Transverse colon (tissue), 4 donors: ENCODE data around the gene PAQR6. TPM values are rescaled to one million over a fixed set of nuclear protein-coding genes. Genes with fewer than 3 reads are reported as not detected.

Experiments used
- DNase-seq: peaks from one replicate; pipeline ENCODE4 v3.0.0-alpha.2; 2019
- H3K27ac ChIP-seq, 4 donors: fragments of 200-600 bp; sonication (generic); 2 replicates each; pipeline ENCODE4 v1.5.1; 2016 to 2018; ENCODE audit warnings: inconsistent platforms in 4 of 4
- H3K27me3 ChIP-seq: fragments of 200-600 bp; sonication (generic); 2 replicates; pipeline ENCODE4 v1.5.1; 2017; ENCODE audit warnings: inconsistent platforms
- H3K36me3 ChIP-seq, 4 donors: fragments of 200-600 bp; sonication (generic); 2 replicates each; pipeline ENCODE4 v1.5.1; 2017 to 2019; ENCODE audit warnings: inconsistent platforms in 4 of 4
- H3K4me1 ChIP-seq, 4 donors: fragments of 200-600 bp; sonication (generic); 2 replicates each; pipeline ENCODE4 v1.5.1; 2017 to 2020; ENCODE audit warnings: inconsistent platforms in 4 of 4
- H3K4me3 ChIP-seq, 4 donors: fragments of 200-600 bp; sonication (generic); 1 replicate in 1 of 4; 2 replicates in 3 of 4; pipeline versions ENCODE4 v1.5.1 to v1.6.1; 2017 to 2019; ENCODE audit warnings: inconsistent platforms in 4 of 4
- H3K9me3 ChIP-seq, 2 donors: fragments of 200-600 bp; sonication (generic); 2 replicates each; pipeline ENCODE4 v1.5.1; 2017 to 2019; ENCODE audit warnings: inconsistent platforms in 2 of 2
- EP300 ChIP-seq: sonication (generic); formaldehyde crosslinking; IDR thresholded peaks from one replicate; pipeline ENCODE4 v1.6.1; 2017; ENCODE audit warnings: antibody characterized with exemption, low read depth
- POLR2A ChIP-seq: fragments of 450-650 bp; IDR thresholded peaks from one replicate; pipeline ENCODE4 v1.6.1; 2016; ENCODE audit warnings: antibody characterized with exemption, mild to moderate bottlenecking, moderate library complexity
- POLR2AphosphoS5 ChIP-seq, 3 donors: sonication (generic); formaldehyde crosslinking; IDR thresholded peaks; one replicate each; pipeline ENCODE4 v1.6.1; 2016; ENCODE audit warnings: antibody characterized with exemption in 3 of 3
- whole genome bisulfite sequencing, 2 donors: methylation state at CpG; one replicate each; pipeline ENCODE4 v1.1.5; 2018; ENCODE audit warnings: low coverage in 1 of 2; 5-methylcytosine and 5-hydroxymethylcytosine counted together
- in situ Hi-C, 4 donors: fragments of 200-750 bp; cut with MboI; loops; one replicate each; pipeline versions ENCODE4 v1.15.0 to v1.15.1; 2017; ENCODE audit warnings: low sequenced_read_pairs in 3 of 4, low pct_ligation_motif_present in 1 of 4, low pct_unique_long_range_greater_than_20kb in 1 of 4
- intact Hi-C: fragments of 100-400 bp; cut with DNase I; formaldehyde crosslinking; loops from one replicate; pipeline ENCODE4 v1.15.1; 2023; ENCODE audit warnings: low total_unique reads
- total RNA-seq, 4 donors: library from RNA; depleted of rRNA; stranded (reverse); fragments of >200 nt; gene quantifications; one replicate each; pipeline ENCODE4 v1.1.0, GENCODE V29; 2016
- TF ChIP-seq, protein P1 (sequence below), 5 experiments: fragments of 200-600 bp in 3 of 5; fragments of 450-650 bp in 2 of 5; sonication (generic) in 3 of 5; IDR thresholded peaks; 1 replicate in 2 of 5; 2 replicates in 3 of 5; pipeline ENCODE4 v1.5.1; 2016 to 2017; ENCODE audit warnings: antibody characterized with exemption in 5 of 5, inconsistent platforms in 3 of 5, mild to moderate bottlenecking in 2 of 5, moderate library complexity in 1 of 5

The PAQR6 gene
- total RNA-seq, 4 donors from 2014 or later = 1.7 to 3.1 TPM; not detected in 2

DNA sequence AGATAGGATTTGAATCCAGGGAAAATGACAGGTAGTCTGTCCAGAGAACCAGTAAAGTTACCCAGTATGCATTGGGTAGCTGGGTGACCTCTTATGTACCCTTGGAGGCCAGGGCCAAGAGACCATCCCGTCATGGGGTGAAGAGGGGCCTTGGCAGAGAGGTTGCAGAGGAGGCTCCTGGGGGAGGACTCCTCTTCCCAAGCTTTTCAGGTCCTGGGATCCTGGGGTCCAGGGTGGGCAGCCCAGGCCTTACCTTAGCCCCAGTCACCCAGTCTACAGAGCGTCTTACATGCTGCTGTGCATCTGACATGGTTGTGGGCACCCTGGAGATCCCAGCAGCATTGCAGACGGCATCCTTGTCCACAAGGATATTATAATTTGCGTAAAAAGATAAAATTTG is 21.1 kb downstream of the PAQR6 start:
- Histone ChIP-seq H3K4me1 (peaks cover 0 to 10% (median 4%) of the 10 kb centered on the region in 4 donors), H3K9me3 (no peaks in the 10 kb centered on the region), H3K4me3 (no peak overlapping the region), H3K27ac (peak overlapping the region in 1 of 4 donors; percentile 15), H3K36me3 (peaks cover 0 to 22% (median 1%) of the 10 kb centered on the region in 4 donors), H3K27me3 (no peaks in the 10 kb centered on the region)
- intact Hi-C loops = no loop called here
- no peak for DNase-seq
- 89% methylated on average over 4 of the region's 4 CpGs; no CpG with 5 or more reads in 1 of the 2 donors for WGBS, 2 donors
- in situ Hi-C loops = loop anchor here in 3 of 4 donors (5.0 to 10.0 kb wide), 3 partner anchors 79 to 134 kb away; no protein-coding TSS in a partner anchor
- TF ChIP-seq POLR2AphosphoS5 (IDR thresholded peaks at IDR 0.05) (no peak), EP300 (no peak), POLR2A (no peak)
- TF ChIP-seq, protein P1, sequence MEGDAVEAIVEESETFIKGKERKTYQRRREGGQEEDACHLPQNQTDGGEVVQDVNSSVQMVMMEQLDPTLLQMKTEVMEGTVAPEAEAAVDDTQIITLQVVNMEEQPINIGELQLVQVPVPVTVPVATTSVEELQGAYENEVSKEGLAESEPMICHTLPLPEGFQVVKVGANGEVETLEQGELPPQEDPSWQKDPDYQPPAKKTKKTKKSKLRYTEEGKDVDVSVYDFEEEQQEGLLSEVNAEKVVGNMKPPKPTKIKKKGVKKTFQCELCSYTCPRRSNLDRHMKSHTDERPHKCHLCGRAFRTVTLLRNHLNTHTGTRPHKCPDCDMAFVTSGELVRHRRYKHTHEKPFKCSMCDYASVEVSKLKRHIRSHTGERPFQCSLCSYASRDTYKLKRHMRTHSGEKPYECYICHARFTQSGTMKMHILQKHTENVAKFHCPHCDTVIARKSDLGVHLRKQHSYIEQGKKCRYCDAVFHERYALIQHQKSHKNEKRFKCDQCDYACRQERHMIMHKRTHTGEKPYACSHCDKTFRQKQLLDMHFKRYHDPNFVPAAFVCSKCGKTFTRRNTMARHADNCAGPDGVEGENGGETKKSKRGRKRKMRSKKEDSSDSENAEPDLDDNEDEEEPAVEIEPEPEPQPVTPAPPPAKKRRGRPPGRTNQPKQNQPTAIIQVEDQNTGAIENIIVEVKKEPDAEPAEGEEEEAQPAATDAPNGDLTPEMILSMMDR (IDR thresholded peaks at IDR 0.05) = no peak

DNA sequence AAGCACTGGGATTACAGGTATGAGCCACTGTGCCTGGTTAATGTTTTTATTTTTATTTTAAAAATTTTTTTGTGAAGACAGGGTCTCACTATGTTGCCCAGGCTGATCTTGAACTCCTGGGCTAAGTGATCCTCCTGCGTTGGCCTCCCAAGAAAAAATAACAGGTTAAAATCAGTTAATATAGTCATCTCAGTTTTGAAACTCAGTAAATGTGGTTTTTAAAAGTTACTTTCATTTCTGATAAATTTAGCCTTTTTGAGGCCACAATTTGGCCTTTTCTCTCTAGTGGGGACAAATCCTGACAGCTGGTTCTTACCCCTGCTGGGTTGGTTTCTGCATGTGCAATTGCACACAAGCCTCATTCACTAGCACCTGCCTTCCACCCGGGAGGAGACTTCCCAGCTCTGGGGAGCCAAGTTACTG is 21.7 kb downstream of the PAQR6 start:
- Histone ChIP-seq H3K36me3 (peaks cover 0 to 25% (median 4%) of the 10 kb centered on the region in 4 donors), H3K9me3 (no peaks in the 10 kb centered on the region), H3K27ac (peak overlapping the region in 3 of 4 donors; percentile 15 to 47 (median 30)), H3K4me1 (peaks cover 0 to 10% (median 4%) of the 10 kb centered on the region in 4 donors), H3K27me3 (no peaks in the 10 kb centered on the region), H3K4me3 (no peak overlapping the region)
- WGBS, 2 donors = 60 to 79% methylated on average over 1 to 2 of the region's 2 CpGs
- intact Hi-C loops = no loop called here
- in situ Hi-C loops = loop anchor here in 3 of 4 donors (5.0 to 10.0 kb wide), 3 partner anchors 79 to 134 kb away; no protein-coding TSS in a partner anchor
- no peak for TF ChIP-seq POLR2AphosphoS5 (IDR thresholded peaks at IDR 0.05)
- TF ChIP-seq POLR2A = no peak
- TF ChIP-seq EP300 = no peak
- no peak for DNase-seq

DNA sequence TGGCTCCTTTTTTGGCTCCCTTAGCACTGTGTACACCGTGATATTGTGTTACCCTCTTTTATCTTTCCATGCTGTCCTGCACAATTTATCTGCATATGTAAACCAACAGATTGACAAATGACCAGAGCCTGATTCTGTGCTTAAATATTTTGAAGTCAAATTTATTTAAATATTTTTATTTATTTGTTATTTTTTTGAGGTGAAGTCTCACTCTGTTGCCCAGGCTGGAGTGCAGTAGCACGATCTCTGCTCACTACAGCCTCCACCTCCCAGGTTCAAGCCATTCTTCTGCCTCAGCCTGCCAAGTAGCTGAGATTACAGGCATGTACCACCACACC is 22.2 kb downstream of the PAQR6 start:
- DNase-seq = no peak
- H3K27ac ChIP-seq = peak overlapping the region; percentile 15 to 47 (median 34)
- H3K36me3 ChIP-seq = peaks cover 0 to 30% (median 4%) of the 10 kb centered on the region in 4 donors
- H3K9me3 ChIP-seq = no peaks in the 10 kb centered on the region
- in situ Hi-C loops = loop anchor here in 3 of 4 donors (5.0 to 10.0 kb wide), 3 partner anchors 78 to 133 kb away; no protein-coding TSS in a partner anchor
- intact Hi-C loops = loop anchor here (2.0 kb wide), 2 partner anchors 79 to 135 kb away; no protein-coding TSS in a partner anchor
- no peak overlapping the region for H3K4me3 ChIP-seq
- WGBS, 2 donors = 13% methylated on average over 2 of the region's 2 CpGs; no CpG with 5 or more reads in 1 of the 2 donors
- no peak for TF ChIP-seq EP300
- TF ChIP-seq POLR2AphosphoS5 (IDR thresholded peaks at IDR 0.05) = no peak
- TF ChIP-seq, protein P1 (IDR thresholded peaks at IDR 0.05) = peak in 3 of 5 experiments; percentile 5 to 21 (median 7)
- TF ChIP-seq POLR2A = no peak
- H3K27me3 ChIP-seq = no peaks in the 10 kb centered on the region
- peaks cover 0 to 10% (median 4%) of the 10 kb centered on the region in 4 donors for H3K4me1 ChIP-seq

DNA sequence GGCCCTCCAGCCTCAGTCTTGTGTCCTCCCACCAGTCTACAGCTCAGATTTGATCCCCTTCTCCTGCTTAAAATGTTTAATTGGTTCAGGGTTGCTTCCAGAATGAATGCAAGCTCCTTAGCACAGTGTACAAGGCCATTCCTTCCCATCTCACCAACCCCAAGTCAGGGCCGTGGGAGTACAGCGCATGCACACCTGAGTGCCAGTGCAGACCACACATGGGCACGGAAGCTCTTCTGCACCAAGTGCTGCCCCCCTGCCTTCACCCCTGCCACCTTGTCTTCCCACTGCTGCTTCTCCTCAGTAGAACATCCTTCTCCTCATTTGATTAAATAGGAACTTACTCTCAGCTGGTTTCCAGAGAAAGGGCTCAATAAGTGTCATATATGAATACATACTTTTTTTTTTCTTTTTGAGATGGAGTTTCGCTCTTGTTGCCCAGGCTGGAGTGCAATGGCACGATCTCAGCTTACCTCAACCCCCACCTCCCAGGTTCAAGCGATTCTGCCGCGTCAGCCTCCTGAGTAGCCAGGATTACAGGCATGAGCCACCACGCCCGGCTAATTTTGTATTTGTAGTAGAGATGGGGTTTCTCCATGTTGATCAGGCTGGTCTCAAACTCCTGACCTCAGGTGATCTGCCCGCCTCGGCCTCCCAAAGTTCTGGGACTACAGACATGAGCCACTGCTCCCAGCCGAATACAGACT is 25.7 kb downstream of the PAQR6 start:
- H3K36me3 ChIP-seq = peaks cover 0 to 30% (median 4%) of the 10 kb centered on the region in 4 donors
- H3K9me3 ChIP-seq = no peaks in the 10 kb centered on the region
- intact Hi-C loops = no loop called here

More for the DNA sequence above, 25.7 kb downstream of the PAQR6 start:
- Histone ChIP-seq H3K27ac (no peak overlapping the region), H3K27me3 (no peaks in the 10 kb centered on the region), H3K4me1 (peaks cover 3 to 18% (median 10%) of the 10 kb centered on the region in 4 donors), H3K4me3 (no peak overlapping the region)
- no peak for DNase-seq
- WGBS, 2 donors = 91% methylated on average over 13 of the region's 13 CpGs; no CpG with 5 or more reads in 1 of the 2 donors
- TF ChIP-seq, protein P1 (IDR thresholded peaks at IDR 0.05) = no peak
- TF ChIP-seq EP300 (no peak), POLR2AphosphoS5 (IDR thresholded peaks at IDR 0.05) (no peak), POLR2A (no peak)
- in situ Hi-C loops = loop anchor here in 3 of 4 donors (5.0 to 25.0 kb wide), 4 partner anchors 75 to 135 kb away; partner anchors contain the start of gene MEX3A (in 1 of the 3)
